Astrocyte (in vitro differentiated cells and primary cell): ENCODE results near the gene PROX2. TPM values are rescaled to one million over a fixed set of nuclear protein-coding genes. Genes with fewer than 3 reads are reported as not detected.

Source experiments
- DNase-seq: peaks from one replicate; pipeline ENCODE4 v3.0.0-alpha.2; 2010; ENCODE audit warnings: low read depth
- FAIRE-seq: peaks from 2 replicates; lab custom pipeline; 2011; peaks lifted over from hg19 to GRCh38; lab: Jason Lieb, UNC
- H2AFZ ChIP-seq: 2 replicates; pipeline ENCODE4 v1.6.0; 2012; ENCODE audit warnings: low read depth, low read length, inconsistent platforms
- H3K27ac ChIP-seq: 2 replicates; pipeline ENCODE4 v1.5.1; 2011; ENCODE audit warnings: low read depth, low read length, inconsistent platforms
- H3K27me3 ChIP-seq: 2 replicates; pipeline ENCODE4 v1.6.0; 2011; ENCODE audit warnings: low read length, inconsistent platforms; ENCODE audit not compliant: insufficient read depth
- H3K36me3 ChIP-seq: 2 replicates; pipeline ENCODE4 v1.5.1; 2011; ENCODE audit warnings: low read length, inconsistent platforms; ENCODE audit not compliant: insufficient read depth
- H3K4me1 ChIP-seq: 2 replicates; pipeline ENCODE4 v1.5.1; 2011; ENCODE audit warnings: low read length, inconsistent platforms; ENCODE audit not compliant: insufficient read depth
- H3K4me2 ChIP-seq: 2 replicates; pipeline ENCODE4 v1.6.0; 2012; ENCODE audit warnings: low read length, inconsistent platforms
- H3K4me3 ChIP-seq: 2 replicates; pipeline ENCODE4 v1.5.1; 2011; ENCODE audit warnings: low read depth, mild to moderate bottlenecking, low read length, inconsistent platforms; ENCODE audit not compliant: insufficient read depth
- H3K79me2 ChIP-seq: 2 replicates; pipeline ENCODE4 v1.6.0; 2012; ENCODE audit warnings: mild to moderate bottlenecking, low read length, inconsistent platforms; ENCODE audit not compliant: insufficient read depth
- H3K9ac ChIP-seq: 2 replicates; pipeline ENCODE4 v1.6.0; 2012; ENCODE audit warnings: mild to moderate bottlenecking, low read length, inconsistent platforms
- H3K9me3 ChIP-seq: 2 replicates; pipeline ENCODE4 v1.5.1; 2012; ENCODE audit warnings: low read depth, mild to moderate bottlenecking, low read length, inconsistent platforms; ENCODE audit not compliant: insufficient read depth
- H4K20me1 ChIP-seq: 2 replicates; pipeline ENCODE4 v1.6.0; 2012; ENCODE audit warnings: low read length, inconsistent platforms; ENCODE audit not compliant: insufficient read depth
- H3K27ac Mint-ChIP-seq: one replicate; pipeline ENCODE4 v1.8.0; 2021; ENCODE audit warnings: mild to moderate bottlenecking, mixed read lengths; ENCODE audit not compliant: unreplicated experiment
- H3K27me3 Mint-ChIP-seq: one replicate; pipeline ENCODE4 v1.8.0; 2021; ENCODE audit warnings: low read depth, mixed read lengths; ENCODE audit not compliant: unreplicated experiment
- H3K36me3 Mint-ChIP-seq: one replicate; pipeline ENCODE4 v1.8.0; 2021; ENCODE audit warnings: low read depth, mixed read lengths; ENCODE audit not compliant: unreplicated experiment
- H3K4me1 Mint-ChIP-seq: one replicate; pipeline ENCODE4 v1.8.0; 2021; ENCODE audit warnings: low read depth, mixed read lengths; ENCODE audit not compliant: unreplicated experiment
- H3K4me3 Mint-ChIP-seq: one replicate; pipeline ENCODE4 v1.8.0; 2021; ENCODE audit warnings: mild to moderate bottlenecking, moderate library complexity, mixed read lengths; ENCODE audit not compliant: unreplicated experiment
- H3K9me3 Mint-ChIP-seq: one replicate; pipeline ENCODE4 v1.8.0; 2021; ENCODE audit warnings: mild to moderate bottlenecking, mixed read lengths; ENCODE audit not compliant: unreplicated experiment
- CTCF ChIP-seq: IDR thresholded peaks from 2 replicates; pipeline ENCODE4 v1.5.1; 2011; ENCODE audit warnings: low read depth, mild to moderate bottlenecking, inconsistent platforms, low read length, moderate library complexity; ENCODE audit not compliant: insufficient read depth
- EZH2 ChIP-seq: IDR thresholded peaks from 2 replicates; pipeline ENCODE4 v1.6.1; 2012; ENCODE audit warnings: mild to moderate bottlenecking, low read length, inconsistent platforms; ENCODE audit not compliant: insufficient read depth
- total RNA-seq: library from RNA; stranded (reverse); gene quantifications from 2 replicates; pipeline ENCODE4 v1.2.1, GENCODE V29; 2021

The PROX2 gene
- total RNA-seq, 1 donor from 2014 or later = not detected

- Histone ChIP-seq H3K4me1 (no peaks in the 10 kb centered on the region), H3K9me3 (no peaks in the 10 kb centered on the region), H3K27ac (no peak overlapping the region), H3K9ac (no peak overlapping the region), H4K20me1 (peaks cover 4% of the 10 kb centered on the region), H3K27me3 (no peaks in the 10 kb centered on the region), H3K36me3 (no peaks in the 10 kb centered on the region), H3K4me3 (no peak overlapping the region), H2AFZ (no peak overlapping the region), H3K79me2 (no peaks in the 10 kb centered on the region), H3K4me2 (no peak overlapping the region)
- Mint-ChIP-seq H3K36me3 (no peaks in the 10 kb centered on the region), H3K4me1 (peaks cover 5% of the 10 kb centered on the region), H3K4me3 (no peak overlapping the region), H3K27me3 (no peaks in the 10 kb centered on the region), H3K9me3 (no peaks in the 10 kb centered on the region), H3K27ac (peak overlapping the region; percentile 34)
- no peak for DNase-seq
- FAIRE-seq = no peak
- no peak for TF ChIP-seq CTCF
- no peak for TF ChIP-seq EZH2
Observed at GRCh38 chr14:74910556-74910955, 34.6 kb upstream of the PROX2 start.

- no peak overlapping the region for H3K4me3 ChIP-seq
- no peak overlapping the region for H3K9ac ChIP-seq
- no peaks in the 10 kb centered on the region for H3K9me3 ChIP-seq
- Mint-ChIP-seq H3K4me3 (no peak overlapping the region), H3K27ac (peak overlapping the region; percentile 34), H3K4me1 (peaks cover 5% of the 10 kb centered on the region), H3K36me3 (no peaks in the 10 kb centered on the region), H3K9me3 (no peaks in the 10 kb centered on the region), H3K27me3 (no peaks in the 10 kb centered on the region)
- H4K20me1 ChIP-seq = peaks cover 4% of the 10 kb centered on the region
- H3K4me2 ChIP-seq = no peak overlapping the region
- no peaks in the 10 kb centered on the region for H3K27me3 ChIP-seq
- DNase-seq (no peak), FAIRE-seq (no peak)
- no peak overlapping the region for H2AFZ ChIP-seq
- no peak for TF ChIP-seq CTCF
- TF ChIP-seq EZH2 = no peak
- no peaks in the 10 kb centered on the region for H3K4me1 ChIP-seq
- no peaks in the 10 kb centered on the region for H3K36me3 ChIP-seq
- H3K79me2 ChIP-seq = no peaks in the 10 kb centered on the region
- H3K27ac ChIP-seq = no peak overlapping the region
Observed at GRCh38 chr14:74909911-74910310, 34.0 kb upstream of the PROX2 start.

- no peak overlapping the region for H3K4me3 ChIP-seq
- no peaks in the 10 kb centered on the region for H3K36me3 ChIP-seq
- no peak overlapping the region for H3K27ac ChIP-seq
- Mint-ChIP-seq H3K4me3 (no peak overlapping the region), H3K27me3 (no peaks in the 10 kb centered on the region), H3K9me3 (no peaks in the 10 kb centered on the region), H3K27ac (no peak overlapping the region), H3K36me3 (peaks cover 3% of the 10 kb centered on the region), H3K4me1 (peaks cover 5% of the 10 kb centered on the region)
- DNase-seq (no peak), FAIRE-seq (no peak)
- no peaks in the 10 kb centered on the region for H3K27me3 ChIP-seq
- no peaks in the 10 kb centered on the region for H3K4me1 ChIP-seq
- no peak overlapping the region for H3K9ac ChIP-seq
- no peak overlapping the region for H3K4me2 ChIP-seq
- H3K9me3 ChIP-seq = no peaks in the 10 kb centered on the region
- no peaks in the 10 kb centered on the region for H3K79me2 ChIP-seq
- no peak for TF ChIP-seq EZH2
- H4K20me1 ChIP-seq = peaks cover 7% of the 10 kb centered on the region
- no peak overlapping the region for H2AFZ ChIP-seq
Observed at GRCh38 chr14:74909501-74909900, 33.6 kb upstream of the PROX2 start.
